ENCODE results near the gene KRTAP5-1. TPM values are rescaled to one million over a fixed set of nuclear protein-coding genes. Genes with fewer than 3 reads are reported as not detected.

Gene KRTAP5-1
- total RNA-seq, 1 donor from 2014 or later, result not detected

DNA sequence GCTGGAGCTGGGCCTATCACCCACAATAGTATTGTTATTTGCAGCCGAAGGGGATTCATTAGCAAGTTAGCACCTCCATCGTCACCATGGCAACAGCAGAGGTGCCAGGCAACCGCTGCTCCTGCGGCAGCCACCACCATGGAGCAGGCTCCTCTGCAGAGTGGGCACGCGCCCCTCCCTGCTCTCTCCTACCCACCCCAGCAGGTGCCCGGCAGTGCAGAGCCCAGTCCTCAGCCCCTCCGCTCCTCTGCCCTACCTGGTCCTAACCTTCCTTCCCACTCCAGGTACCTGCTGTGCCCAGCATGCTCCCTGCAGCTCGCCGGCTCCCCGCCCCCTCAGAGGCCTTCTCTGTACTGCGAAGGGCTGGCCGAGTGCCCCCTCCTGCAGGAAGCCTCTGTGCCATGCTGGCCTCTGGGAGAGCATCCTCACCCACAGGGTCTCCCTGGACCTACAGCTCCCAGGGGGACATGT is 16.6 kb downstream of the KRTAP5-1 start:
- Histone ChIP-seq H3K4me3 (no peak overlapping the region), H3K9me3 (no peaks in the 10 kb centered on the region), H3K36me3 (peaks cover 7 to 10% of the 10 kb centered on the region in 2 donors), H3K27ac (no peak overlapping the region), H3K4me1 (peaks cover 10 to 29% of the 10 kb centered on the region in 2 donors), H3K27me3 (no peaks in the 10 kb centered on the region)
- TF ChIP-seq, protein P1, sequence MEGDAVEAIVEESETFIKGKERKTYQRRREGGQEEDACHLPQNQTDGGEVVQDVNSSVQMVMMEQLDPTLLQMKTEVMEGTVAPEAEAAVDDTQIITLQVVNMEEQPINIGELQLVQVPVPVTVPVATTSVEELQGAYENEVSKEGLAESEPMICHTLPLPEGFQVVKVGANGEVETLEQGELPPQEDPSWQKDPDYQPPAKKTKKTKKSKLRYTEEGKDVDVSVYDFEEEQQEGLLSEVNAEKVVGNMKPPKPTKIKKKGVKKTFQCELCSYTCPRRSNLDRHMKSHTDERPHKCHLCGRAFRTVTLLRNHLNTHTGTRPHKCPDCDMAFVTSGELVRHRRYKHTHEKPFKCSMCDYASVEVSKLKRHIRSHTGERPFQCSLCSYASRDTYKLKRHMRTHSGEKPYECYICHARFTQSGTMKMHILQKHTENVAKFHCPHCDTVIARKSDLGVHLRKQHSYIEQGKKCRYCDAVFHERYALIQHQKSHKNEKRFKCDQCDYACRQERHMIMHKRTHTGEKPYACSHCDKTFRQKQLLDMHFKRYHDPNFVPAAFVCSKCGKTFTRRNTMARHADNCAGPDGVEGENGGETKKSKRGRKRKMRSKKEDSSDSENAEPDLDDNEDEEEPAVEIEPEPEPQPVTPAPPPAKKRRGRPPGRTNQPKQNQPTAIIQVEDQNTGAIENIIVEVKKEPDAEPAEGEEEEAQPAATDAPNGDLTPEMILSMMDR (IDR thresholded peaks at IDR 0.05), result no peak
- intact Hi-C loops (cut with DNase I), result loop anchor here (10.0 kb wide), 1 partner anchor 836 kb away; the partner anchor contains the start of gene TSSC4
- DNase-seq (ENCODE audit: low spot score in 2 of 2), result no peak

GRCh38 chr11:1567721-1568100 is 17.4 kb downstream of the KRTAP5-1 start:
- H3K27ac ChIP-seq, result no peak overlapping the region
- peaks cover 10 to 29% of the 10 kb centered on the region in 2 donors for H3K4me1 ChIP-seq
- no peaks in the 10 kb centered on the region for H3K27me3 ChIP-seq
- TF ChIP-seq, protein P1 (IDR thresholded peaks at IDR 0.05), result no peak
- H3K4me3 ChIP-seq, result no peak overlapping the region
- peaks cover 14 to 17% of the 10 kb centered on the region in 2 donors for H3K36me3 ChIP-seq
- H3K9me3 ChIP-seq, result no peaks in the 10 kb centered on the region
- intact Hi-C loops (cut with DNase I), result loop anchor here (10.0 kb wide), 1 partner anchor 837 kb away; the partner anchor contains the start of gene TSSC4
- no peak for DNase-seq (ENCODE audit: low spot score in 2 of 2)

DNA sequence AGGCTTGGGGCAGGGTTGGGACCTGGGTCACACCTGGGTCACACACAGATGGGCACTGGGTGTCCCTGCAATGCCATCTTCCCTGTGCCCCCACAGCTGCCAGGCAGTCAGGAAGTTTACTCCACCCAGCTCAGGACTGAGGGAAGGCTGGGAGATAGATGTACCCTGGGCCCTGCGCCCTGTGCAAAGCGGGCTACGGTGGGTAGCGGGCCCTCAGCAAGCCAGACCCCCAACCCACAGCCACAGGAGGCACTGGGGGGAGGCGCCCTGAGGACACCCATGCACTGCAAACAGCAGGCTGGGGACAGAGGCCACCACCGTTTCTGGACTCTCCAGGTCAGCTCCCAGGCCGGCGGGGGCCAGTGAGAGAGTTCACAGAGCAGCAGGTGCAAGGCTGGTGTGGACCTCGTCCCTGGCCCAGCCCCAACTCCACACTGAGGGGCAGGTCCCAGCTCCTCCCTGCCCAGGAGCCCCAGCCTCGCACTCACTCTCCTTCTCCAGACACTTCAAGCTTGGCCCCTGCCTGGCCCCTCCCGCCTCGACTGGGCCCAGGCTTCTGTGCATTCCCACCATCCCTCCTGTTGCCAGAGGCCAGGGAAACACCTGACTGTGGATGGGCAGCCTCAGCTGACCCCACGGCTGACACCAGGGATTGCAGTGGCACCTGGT is 17.9 kb downstream of the KRTAP5-1 start:
- Histone ChIP-seq H3K36me3 (peaks cover 17 to 19% of the 10 kb centered on the region in 2 donors), H3K4me3 (no peak overlapping the region), H3K27me3 (no peaks in the 10 kb centered on the region), H3K9me3 (no peaks in the 10 kb centered on the region), H3K4me1 (peaks cover 10 to 29% of the 10 kb centered on the region in 2 donors), H3K27ac (no peak overlapping the region)
- intact Hi-C loops (cut with DNase I), result loop anchor here (10.0 kb wide), 1 partner anchor 838 kb away; the partner anchor contains the start of gene TSSC4
- no peak for DNase-seq (ENCODE audit: low spot score in 2 of 2)
- TF ChIP-seq, protein P1 (IDR thresholded peaks at IDR 0.05), result no peak

DNA sequence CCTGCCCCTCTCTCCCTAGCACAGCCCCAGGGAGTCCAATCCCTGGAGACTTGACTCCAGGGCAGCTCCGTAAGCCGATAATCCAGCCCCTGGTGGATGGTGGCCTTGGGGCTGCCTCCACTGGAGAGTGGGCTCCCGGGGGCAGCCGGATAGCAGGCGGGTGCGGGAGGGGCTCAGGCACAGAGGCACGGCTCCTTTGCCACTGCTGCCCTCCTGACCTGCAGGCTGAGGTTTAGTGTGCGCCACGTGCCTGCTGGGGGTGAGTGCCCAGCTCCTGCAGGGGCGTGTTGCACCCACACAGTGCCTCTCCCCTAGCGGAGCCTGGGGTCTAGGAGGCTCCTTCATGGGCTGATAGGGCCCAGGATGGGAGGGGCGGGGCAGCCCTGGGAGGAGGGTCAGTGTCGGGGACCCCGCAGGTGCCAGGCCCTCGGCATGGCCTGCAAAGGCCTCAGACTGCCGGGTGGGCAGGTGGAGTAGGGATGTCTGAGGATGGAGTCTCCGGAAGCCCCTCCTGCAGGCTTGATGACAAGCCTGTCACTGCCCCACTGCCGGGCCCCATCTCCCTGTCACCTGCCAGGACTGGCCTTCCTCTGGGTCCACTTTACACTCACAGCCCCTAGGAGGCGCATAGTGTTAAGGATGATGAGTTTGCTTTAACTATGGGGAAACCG is 18.6 kb downstream of the KRTAP5-1 start:
- TF ChIP-seq, protein P1 (IDR thresholded peaks at IDR 0.05), result no peak
- H3K9me3 ChIP-seq, result no peaks in the 10 kb centered on the region
- peaks cover 17 to 19% of the 10 kb centered on the region in 2 donors for H3K36me3 ChIP-seq
- H3K4me1 ChIP-seq, result peaks cover 10 to 29% of the 10 kb centered on the region in 2 donors
- no peaks in the 10 kb centered on the region for H3K27me3 ChIP-seq
- no peak overlapping the region for H3K4me3 ChIP-seq
- no peak overlapping the region for H3K27ac ChIP-seq
- peak in 1 of 2 donors; percentile 57 for DNase-seq (ENCODE audit: low spot score in 2 of 2)
- intact Hi-C loops (cut with DNase I), result loop anchor here (10.0 kb wide), 1 partner anchor 838 kb away; the partner anchor contains the start of gene TSSC4

- Histone ChIP-seq H3K27me3 (no peaks in the 10 kb centered on the region), H3K9me3 (no peaks in the 10 kb centered on the region), H3K4me1 (peaks cover 9 to 26% of the 10 kb centered on the region in 2 donors), H3K27ac (no peak overlapping the region), H3K4me3 (no peak overlapping the region), H3K36me3 (peaks cover 24% of the 10 kb centered on the region in 2 donors)
- intact Hi-C loops (cut with DNase I), result loop anchor here (10.0 kb wide), 1 partner anchor 839 kb away; the partner anchor contains the start of gene TSSC4
- DNase-seq (ENCODE audit: low spot score in 2 of 2), result no peak
- TF ChIP-seq, protein P1 (IDR thresholded peaks at IDR 0.05), result no peak
These were observed 19.2 kb downstream of the KRTAP5-1 start for GRCh38 chr11:1565904-1566247.
